Measurements from ENCODE around the gene LORICRIN. TPM values are rescaled to one million over a fixed set of nuclear protein-coding genes. Genes with fewer than 3 reads are reported as not detected.

The LORICRIN gene
- total RNA-seq, 1 donor = not detected

GRCh38 chr1:153292740-153293479 lies 33.4 kb downstream of the LORICRIN start:
- TF ChIP-seq CTCF (IDR thresholded peaks at IDR 0.05; ENCODE audit: insufficient read depth, low read depth, low read length) = no peak
- DNase-seq (ENCODE audit: low read depth) = no peak

GRCh38 chr1:153293480-153293775 lies 33.9 kb downstream of the LORICRIN start:
- no peak for TF ChIP-seq CTCF (IDR thresholded peaks at IDR 0.05; ENCODE audit: insufficient read depth, low read depth, low read length)
- no peak for DNase-seq (ENCODE audit: low read depth)

More at GRCh38 chr1:153292740-153293479, 33.4 kb downstream of the LORICRIN start:
- no peak overlapping the region for H3K4me3 ChIP-seq (ENCODE audit: low read depth, low read length)

GRCh38 chr1:153293851-153294250 lies 34.4 kb downstream of the LORICRIN start:
- no peak for DNase-seq (ENCODE audit: low read depth)
- no peak for TF ChIP-seq CTCF (IDR thresholded peaks at IDR 0.05; ENCODE audit: insufficient read depth, low read depth, low read length)
- H3K4me3 ChIP-seq (ENCODE audit: low read depth, low read length) = no peak overlapping the region

More at GRCh38 chr1:153293480-153293775, 33.9 kb downstream of the LORICRIN start:
- no peak overlapping the region for H3K4me3 ChIP-seq (ENCODE audit: low read depth, low read length)

- no peak for DNase-seq (ENCODE audit: low read depth)
- no peak for TF ChIP-seq CTCF (IDR thresholded peaks at IDR 0.05; ENCODE audit: insufficient read depth, low read depth, low read length)
- no peak overlapping the region for H3K4me3 ChIP-seq (ENCODE audit: low read depth, low read length)
Measured at GRCh38 chr1:153302308-153302707, 42.8 kb downstream of the LORICRIN start.

GRCh38 chr1:153305682-153306081 lies 46.2 kb downstream of the LORICRIN start:
- no peak overlapping the region for H3K4me3 ChIP-seq (ENCODE audit: low read depth, low read length)
- TF ChIP-seq CTCF (IDR thresholded peaks at IDR 0.05; ENCODE audit: insufficient read depth, low read depth, low read length) = no peak
- DNase-seq (ENCODE audit: low read depth) = no peak

GRCh38 chr1:153306303-153307220 lies 47.1 kb downstream of the LORICRIN start:
- no peak for TF ChIP-seq CTCF (IDR thresholded peaks at IDR 0.05; ENCODE audit: insufficient read depth, low read depth, low read length)
- no peak overlapping the region for H3K4me3 ChIP-seq (ENCODE audit: low read depth, low read length)
- no peak for DNase-seq (ENCODE audit: low read depth)
